GM18868 (cell line): ENCODE results near the gene EPHA8.

Experiments used
- ATAC-seq: cut with Tn5 transposase; IDR thresholded peaks from one replicate; pipeline ENCODE4 v1.9.1; 2021; ENCODE audit warnings: mild to moderate bottlenecking, moderate library complexity; ENCODE audit not compliant: unreplicated experiment

Gene EPHA8

GRCh38 chr1:22535399-22535798 lies 27.9 kb upstream of the EPHA8 start:
- no peak for ATAC-seq

- ATAC-seq = no peak
Observed at GRCh38 chr1:22536506-22536905, 26.8 kb upstream of the EPHA8 start.

GRCh38 chr1:22537441-22538139 lies 25.7 kb upstream of the EPHA8 start:
- ATAC-seq = no peak

DNA sequence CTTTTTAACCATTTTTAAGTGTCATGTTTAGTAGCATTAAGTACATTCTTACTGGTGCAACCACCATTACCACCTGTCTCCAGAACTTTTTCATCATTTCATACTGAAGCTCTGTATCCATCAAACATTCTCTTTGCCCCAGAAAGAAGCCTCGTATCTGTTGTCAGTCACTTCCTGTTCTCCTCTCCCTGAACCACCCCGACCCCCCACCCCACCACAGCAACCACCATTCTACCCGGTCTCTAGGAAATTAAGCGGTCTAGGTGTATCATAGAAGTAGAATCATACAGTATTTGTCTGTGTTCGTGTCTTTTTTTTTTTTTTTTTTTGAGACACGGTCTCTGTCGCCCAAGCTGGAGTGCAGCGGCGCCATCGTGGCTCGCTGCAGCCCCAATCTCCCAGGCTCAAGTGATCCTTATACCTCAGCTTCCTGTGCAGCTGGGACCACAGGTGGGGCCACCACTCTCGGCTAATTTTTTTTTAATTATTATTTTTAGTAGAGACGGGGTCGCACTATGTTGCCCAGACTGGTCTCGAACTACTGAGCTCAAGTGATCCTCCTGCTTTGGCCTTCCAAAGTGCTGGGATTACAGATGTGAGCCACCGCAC lies 23.7 kb upstream of the EPHA8 start:
- ATAC-seq = no peak

DNA sequence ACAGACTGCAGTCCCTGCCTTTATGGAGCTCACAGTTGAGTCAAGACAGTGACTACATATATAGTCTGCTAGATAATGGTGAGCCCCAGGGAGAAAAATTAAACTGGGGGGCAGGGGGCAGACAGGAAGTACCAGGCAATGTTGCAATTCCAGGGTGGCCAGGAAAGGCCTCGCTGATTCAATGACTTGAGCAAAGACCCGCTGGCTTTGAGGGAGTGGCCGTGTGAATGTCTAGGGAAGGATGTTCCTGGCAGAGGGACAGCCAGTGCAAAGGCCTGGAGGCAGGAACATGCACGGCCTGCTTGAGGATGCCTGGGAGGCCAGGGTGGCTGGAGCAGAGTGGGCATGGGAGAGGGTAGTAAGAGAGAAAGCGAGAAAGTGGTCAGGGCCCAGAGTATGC lies 23.0 kb upstream of the EPHA8 start:
- no peak for ATAC-seq

GRCh38 chr1:22542886-22543285 lies 20.4 kb upstream of the EPHA8 start:
- ATAC-seq = no peak

GRCh38 chr1:22543679-22544078 lies 19.6 kb upstream of the EPHA8 start:
- ATAC-seq = no peak

- ATAC-seq = no peak
Observed at GRCh38 chr1:22544606-22545005, 18.7 kb upstream of the EPHA8 start.

DNA sequence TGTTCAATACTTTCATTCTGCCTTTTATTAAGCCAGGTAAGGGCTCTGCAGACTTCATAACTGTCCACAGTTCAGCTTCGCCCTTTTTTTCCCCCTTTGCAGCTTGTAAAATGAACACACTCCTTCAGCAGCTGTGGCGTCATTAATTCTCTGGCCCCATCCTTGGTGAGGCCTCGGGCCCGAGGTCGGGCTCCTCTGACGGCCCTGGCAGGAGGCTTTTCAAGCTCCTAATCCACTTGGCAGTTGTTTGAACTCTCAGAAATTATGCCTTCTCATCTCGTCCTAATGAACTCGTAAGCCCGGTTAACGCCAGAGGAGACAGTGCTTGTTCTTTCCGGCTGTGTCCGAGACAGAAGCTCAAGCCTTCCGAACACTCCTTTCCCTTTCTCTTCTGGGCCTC lies 18.1 kb upstream of the EPHA8 start:
- ATAC-seq = no peak

DNA sequence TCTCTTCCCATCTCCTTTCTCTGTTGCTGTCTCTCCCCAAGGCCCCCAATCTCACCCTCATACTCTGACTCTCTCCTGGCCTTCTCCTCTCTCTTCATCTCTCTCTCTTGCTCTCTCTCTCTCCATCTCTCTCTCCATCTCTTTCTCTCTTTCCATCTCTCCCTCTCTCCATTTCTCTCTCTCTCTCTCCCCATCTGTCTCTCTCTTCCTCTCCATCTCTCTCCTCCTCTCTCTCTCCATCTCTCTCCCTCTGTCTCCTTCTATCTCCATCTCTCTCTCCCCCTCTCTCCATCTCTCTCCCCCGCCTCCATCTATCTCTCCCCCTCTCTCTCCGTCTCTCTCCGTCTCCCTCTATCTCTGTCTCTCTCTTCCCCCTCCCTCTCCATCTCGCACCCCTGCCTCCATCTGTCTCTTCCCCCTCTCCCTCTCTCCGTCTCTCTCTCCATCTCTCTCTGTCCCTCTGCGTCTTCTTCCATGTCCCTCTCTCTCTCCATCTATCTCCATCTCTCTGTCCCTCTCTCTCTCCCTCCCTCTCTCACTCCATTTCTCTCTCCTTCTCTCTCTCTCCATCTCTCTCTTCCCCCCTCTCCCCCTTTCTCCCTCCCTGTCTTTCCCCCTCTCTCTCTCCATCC lies 16.0 kb upstream of the EPHA8 start:
- ATAC-seq = no peak

- no peak for ATAC-seq
Observed at GRCh38 chr1:22547818-22548462, 15.3 kb upstream of the EPHA8 start.

DNA sequence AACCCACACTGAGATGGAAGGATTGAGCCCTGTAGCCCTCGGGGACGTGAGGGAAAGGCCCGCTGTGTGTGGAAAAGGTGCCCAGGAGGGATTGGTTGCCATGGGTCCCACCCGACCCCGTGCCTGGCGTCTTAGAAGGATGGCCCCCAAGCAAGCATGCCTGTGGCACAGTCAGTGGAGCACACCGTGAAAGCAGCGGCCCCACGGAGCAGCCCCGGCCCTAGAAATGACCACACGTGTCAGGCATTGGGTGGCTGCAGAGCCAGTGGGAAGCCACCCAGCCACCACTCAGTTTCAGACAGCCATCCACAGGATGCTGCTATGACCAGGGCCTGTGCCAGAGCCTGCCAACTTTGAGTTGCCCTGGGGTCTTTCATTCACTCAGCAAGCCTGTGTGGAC lies 13.3 kb upstream of the EPHA8 start:
- no peak for ATAC-seq

DNA sequence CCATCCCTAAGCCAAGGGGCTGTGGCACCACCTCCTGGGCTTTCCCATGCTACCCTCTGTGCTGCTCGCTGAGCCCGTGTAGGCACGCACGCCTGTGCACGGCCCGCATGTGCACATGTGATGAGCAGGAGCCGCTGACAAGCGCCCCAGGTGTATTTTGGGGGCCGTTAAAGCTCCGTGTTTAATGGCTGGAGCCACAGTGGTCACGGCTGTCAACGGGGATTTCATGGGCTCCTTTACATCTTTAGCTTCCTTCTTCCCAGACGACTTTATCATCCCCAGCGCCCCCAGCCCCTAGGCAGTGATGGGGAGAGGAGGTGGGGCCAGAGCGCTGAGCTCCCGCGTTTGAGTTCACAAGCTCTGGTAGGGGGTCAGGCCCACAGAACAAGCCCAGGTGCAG lies 11.7 kb upstream of the EPHA8 start:
- ATAC-seq = no peak

GRCh38 chr1:22552021-22552420 lies 11.3 kb upstream of the EPHA8 start:
- ATAC-seq = no peak

- no peak for ATAC-seq
Observed at GRCh38 chr1:22553104-22553880, 10.0 kb upstream of the EPHA8 start.

- ATAC-seq = no peak
Observed at GRCh38 chr1:22553991-22554522, 9.2 kb upstream of the EPHA8 start.

- no peak for ATAC-seq
Observed at GRCh38 chr1:22555371-22555656, 8.0 kb upstream of the EPHA8 start.

- no peak for ATAC-seq
Observed at GRCh38 chr1:22556391-22557104, 6.7 kb upstream of the EPHA8 start.

GRCh38 chr1:22557341-22557950 lies 5.8 kb upstream of the EPHA8 start:
- ATAC-seq = no peak
